Common myeloid progenitor, CD34-positive (primary cell): ENCODE results near the gene TFPI2. TPM values are rescaled to one million over a fixed set of nuclear protein-coding genes. Genes with fewer than 3 reads are reported as not detected.

ENCODE experiments used
- CTCF ChIA-PET: fragments of 350-600 bp; sonication (Branson Sonifier 250); formaldehyde crosslinking; loops from one replicate; lab custom pipeline; 2021; ENCODE audit warnings: antibody characterized with exemption; lab: Charles Lee
- POLR2A ChIA-PET: fragments of 350-600 bp; sonication (Branson Sonifier 250); formaldehyde crosslinking; loops from one replicate; lab custom pipeline; 2021; ENCODE audit warnings: antibody characterized with exemption; lab: Charles Lee
- DNase-seq, 3 donors: peaks; one replicate each; pipeline versions ENCODE4 v3.0.0 to v3.0.0-alpha.2; 2013
- H3K27ac ChIP-seq, 2 experiments: 1 replicate in 1 of 2; 2 replicates in 1 of 2; pipeline ENCODE4 v1.7.0; 2013; ENCODE audit warnings: inconsistent platforms in 2 of 2, low read length in 2 of 2, mild to moderate bottlenecking in 2 of 2, low read depth in 1 of 2, moderate library complexity in 1 of 2; ENCODE audit not compliant: severe bottlenecking in 2 of 2, insufficient read depth in 1 of 2, poor library complexity in 1 of 2
- H3K27me3 ChIP-seq, 5 experiments: replicated peaks in 2 of 5; 1 replicate in 3 of 5; 2 replicates in 2 of 5; pipeline versions ENCODE4 v1.6.1 to v1.7.0; 2013; ENCODE audit warnings: low read length in 4 of 5, mild to moderate bottlenecking in 2 of 5, moderate library complexity in 2 of 5, inconsistent platforms in 1 of 5; ENCODE audit not compliant: insufficient read depth in 5 of 5, control insufficient read depth in 4 of 5
- H3K36me3 ChIP-seq, 4 experiments: 1 replicate in 2 of 4; 2 replicates in 2 of 4; pipeline versions ENCODE4 v1.6.1 to v1.7.0; 2013; ENCODE audit warnings: low read length in 3 of 4, control low read depth in 1 of 4, mild to moderate bottlenecking in 1 of 4; ENCODE audit not compliant: control insufficient read depth in 4 of 4, insufficient read depth in 4 of 4
- H3K4me1 ChIP-seq, 4 experiments: 1 replicate in 3 of 4; 2 replicates in 1 of 4; pipeline versions ENCODE4 v1.6.1 to v1.7.1; 2013; ENCODE audit warnings: low read length in 3 of 4, mild to moderate bottlenecking in 3 of 4, control low read depth in 1 of 4, inconsistent platforms in 1 of 4, moderate library complexity in 1 of 4; ENCODE audit not compliant: control insufficient read depth in 4 of 4, insufficient read depth in 4 of 4; ENCODE audit errors: control extremely low read depth in 1 of 4
- H3K4me3 ChIP-seq, 7 experiments: 1 replicate in 4 of 7; 2 replicates in 3 of 7; pipeline versions ENCODE4 v1.5.1 to v1.7.0; 2013; ENCODE audit warnings: mild to moderate bottlenecking in 7 of 7, low read length in 6 of 7, moderate library complexity in 6 of 7, inconsistent platforms in 2 of 7, low read depth in 2 of 7, control low read depth in 1 of 7; ENCODE audit not compliant: insufficient read depth in 4 of 7, control insufficient read depth in 1 of 7; ENCODE audit errors: extremely low read depth in 1 of 7
- H3K9me3 ChIP-seq, 5 experiments: 1 replicate in 4 of 5; 2 replicates in 1 of 5; pipeline versions ENCODE4 v1.6.1 to v1.7.1; 2013; ENCODE audit warnings: low read length in 4 of 5, mild to moderate bottlenecking in 2 of 5, inconsistent platforms in 1 of 5, low read depth in 1 of 5, moderate library complexity in 1 of 5; ENCODE audit not compliant: control insufficient read depth in 4 of 5, insufficient read depth in 2 of 5; ENCODE audit errors: control extremely low read depth in 1 of 5
- WGBS: methylation state at CpG from one replicate; pipeline ENCODE4 v1.1.5; 2013; ENCODE audit not compliant: insufficient coverage; 5-methylcytosine and 5-hydroxymethylcytosine counted together
- polyA plus RNA-seq: library from polyadenylated mRNA; unstranded; fragments of 120-200 nt; gene quantifications from one replicate; pipeline ENCODE4 v1.2.1, GENCODE V29; 2013

TFPI2 gene, protein sequence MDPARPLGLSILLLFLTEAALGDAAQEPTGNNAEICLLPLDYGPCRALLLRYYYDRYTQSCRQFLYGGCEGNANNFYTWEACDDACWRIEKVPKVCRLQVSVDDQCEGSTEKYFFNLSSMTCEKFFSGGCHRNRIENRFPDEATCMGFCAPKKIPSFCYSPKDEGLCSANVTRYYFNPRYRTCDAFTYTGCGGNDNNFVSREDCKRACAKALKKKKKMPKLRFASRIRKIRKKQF
- not detected for polyA plus RNA-seq

DNA sequence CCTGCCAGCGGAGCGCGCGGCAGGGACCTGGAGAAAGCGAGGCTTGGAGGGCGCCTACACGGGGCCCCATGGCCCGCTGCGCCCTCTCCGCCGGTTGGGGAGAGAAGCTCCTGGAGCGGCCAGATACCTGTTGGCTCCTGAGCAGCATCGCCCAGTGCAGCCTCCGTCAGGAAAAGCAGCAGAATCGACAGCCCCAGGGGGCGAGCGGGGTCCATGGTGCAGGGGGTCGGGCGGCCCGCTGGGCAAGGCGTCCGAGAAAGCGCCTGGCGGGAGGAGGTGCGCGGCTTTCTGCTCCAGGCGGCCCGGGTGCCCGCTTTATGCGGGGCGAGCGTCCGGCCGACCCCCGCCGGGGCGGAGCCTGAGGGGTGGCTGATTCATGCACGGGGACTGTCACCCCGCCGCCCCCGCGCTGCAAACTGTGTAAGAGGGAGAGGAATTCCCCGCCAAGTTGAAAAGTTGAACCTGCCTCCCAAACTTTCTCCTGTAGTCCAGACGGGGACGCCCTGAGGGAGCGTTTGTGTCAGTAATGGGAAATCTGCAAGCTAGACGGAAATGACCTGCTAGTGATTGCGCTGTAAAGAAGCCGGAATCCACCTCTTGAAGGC, at the start of gene TFPI2:
TSS of gene TFPI2 (minus strand) at position 290 of the 605 bp plus-strand sequence. CDS start at position 215, 75 bp downstream.
- no peaks in the 10 kb centered on the region for H3K36me3 ChIP-seq
- H3K27ac ChIP-seq: no peak within 1 kb of the TSS
- peak in 2 of 3 donors; percentile 18 to 34 for DNase-seq
- peaks cover 3 to 13% (median 13%) of the 10 kb centered on the region in 4 experiments for H3K4me1 ChIP-seq
- ChIA-PET POLR2A (no interaction called here), CTCF (interaction anchor here (0.6 to 1.9 kb wide), 3 partner anchors 12 to 54 kb away, joined by 3 to 5 read pairs (median 4); partner anchors contain the start of gene GNG11)
- peaks cover 0 to 89% (median 53%) of the 10 kb centered on the region in 5 experiments for H3K27me3 ChIP-seq
- no peaks in the 10 kb centered on the region for H3K9me3 ChIP-seq
- H3K4me3 ChIP-seq: peak within 1 kb of the TSS; percentile 34 to 74 (median 65)
- WGBS: 2% methylated on average over 43 of the region's 49 CpGs

DNA sequence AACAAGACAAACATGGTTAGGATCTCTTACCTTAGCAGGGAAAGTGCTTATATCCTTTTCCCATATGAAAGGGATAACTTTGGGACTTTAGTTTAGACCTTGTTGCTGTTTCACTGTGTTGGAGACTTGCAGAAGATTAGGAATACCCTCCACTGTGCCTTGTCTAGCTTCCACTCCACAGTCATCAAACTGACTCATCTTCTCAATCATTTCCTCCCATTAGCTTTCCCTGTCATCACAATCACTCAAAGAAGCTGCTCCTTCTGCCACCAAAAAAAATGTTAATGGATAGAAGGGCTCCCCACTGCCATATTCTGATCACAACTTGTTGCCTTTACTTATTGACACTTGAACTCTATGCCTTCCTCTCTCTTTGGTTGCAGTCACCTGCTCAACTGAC, 47.7 kb upstream of the TFPI2 start:
- H3K4me1 ChIP-seq: peaks cover 5 to 17% (median 7%) of the 10 kb centered on the region in 4 experiments
- H3K27me3 ChIP-seq: no peaks in the 10 kb centered on the region
- DNase-seq: no peak
- ChIA-PET POLR2A (no interaction called here), CTCF (no interaction called here)
- H3K36me3 ChIP-seq: no peaks in the 10 kb centered on the region
- no peak overlapping the region for H3K4me3 ChIP-seq
- H3K27ac ChIP-seq: no peak overlapping the region
- H3K9me3 ChIP-seq: peaks cover 0 to 3% (median 0%) of the 10 kb centered on the region in 5 experiments

DNA sequence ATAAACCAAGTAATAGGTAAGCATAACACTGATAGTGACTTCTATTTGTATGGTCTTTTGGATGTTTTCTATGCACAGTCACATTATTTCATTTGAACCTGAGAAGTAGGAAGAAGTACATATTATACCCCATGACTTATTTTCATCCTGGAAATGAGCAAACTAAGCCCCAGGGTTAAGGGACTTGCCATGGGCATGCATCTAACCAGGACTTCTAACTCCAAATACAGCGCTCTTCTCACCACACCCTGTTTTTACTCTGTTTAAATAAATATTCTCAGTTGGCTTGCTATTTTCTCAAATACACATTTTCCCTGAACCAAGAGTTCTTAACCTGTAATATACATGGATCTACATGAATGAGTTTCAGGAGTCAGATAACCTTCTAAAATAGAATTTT, 47.3 kb upstream of the TFPI2 start:
- POLR2A ChIA-PET: no interaction called here

GRCh38 chr7:93935102-93935501, 44.5 kb upstream of the TFPI2 start:
- no peak overlapping the region for H3K27ac ChIP-seq
- no peak overlapping the region for H3K4me3 ChIP-seq
- peaks cover 0 to 3% (median 0%) of the 10 kb centered on the region in 5 experiments for H3K9me3 ChIP-seq
- ChIA-PET CTCF (no interaction called here), POLR2A (no interaction called here)
- no peaks in the 10 kb centered on the region for H3K27me3 ChIP-seq
- peaks cover 3 to 6% (median 4%) of the 10 kb centered on the region in 4 experiments for H3K4me1 ChIP-seq
- no CpG with 5 or more reads among the region's 2 CpGs for whole genome bisulfite sequencing
- H3K36me3 ChIP-seq: no peaks in the 10 kb centered on the region
- no peak for DNase-seq

More for the DNA sequence above, 47.3 kb upstream of the TFPI2 start:
- H3K36me3 ChIP-seq: no peaks in the 10 kb centered on the region
- H3K27ac ChIP-seq: no peak overlapping the region
- no peaks in the 10 kb centered on the region for H3K27me3 ChIP-seq
- DNase-seq: no peak
- H3K4me3 ChIP-seq: no peak overlapping the region
- peaks cover 3 to 13% (median 5%) of the 10 kb centered on the region in 4 experiments for H3K4me1 ChIP-seq
- CTCF ChIA-PET: no interaction called here
- H3K9me3 ChIP-seq: peaks cover 0 to 3% (median 0%) of the 10 kb centered on the region in 5 experiments
- 100% methylated on average over 1 of the region's 1 CpG for WGBS

DNA sequence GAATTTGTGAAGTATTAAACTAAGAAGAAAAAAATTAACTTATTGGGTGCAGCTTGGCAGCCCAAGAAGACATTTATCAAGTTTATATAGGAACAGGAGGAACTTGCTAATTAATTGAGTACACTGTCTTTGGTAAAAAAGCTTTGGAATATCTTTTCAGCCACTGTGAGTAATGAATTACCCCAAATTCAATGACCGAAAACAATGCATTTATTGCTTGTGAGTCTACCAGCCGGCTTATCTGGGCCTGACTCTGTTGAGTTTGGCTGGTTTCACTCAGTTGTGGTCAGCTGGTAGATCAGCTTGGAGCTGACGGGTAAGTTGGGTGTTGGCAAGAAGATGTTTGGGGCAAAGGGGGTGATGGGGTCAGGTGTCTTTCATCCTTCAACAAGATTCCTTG, 42.6 kb upstream of the TFPI2 start:
- H3K36me3 ChIP-seq: no peaks in the 10 kb centered on the region
- peaks cover 0 to 3% (median 0%) of the 10 kb centered on the region in 5 experiments for H3K9me3 ChIP-seq
- no peaks in the 10 kb centered on the region for H3K27me3 ChIP-seq
- no peaks in the 10 kb centered on the region for H3K4me1 ChIP-seq
- no peak for DNase-seq
- H3K4me3 ChIP-seq: no peak overlapping the region
- no peak overlapping the region for H3K27ac ChIP-seq
- POLR2A ChIA-PET: no interaction called here
- CTCF ChIA-PET: no interaction called here
- 100% methylated on average over 2 of the region's 3 CpGs for WGBS

DNA sequence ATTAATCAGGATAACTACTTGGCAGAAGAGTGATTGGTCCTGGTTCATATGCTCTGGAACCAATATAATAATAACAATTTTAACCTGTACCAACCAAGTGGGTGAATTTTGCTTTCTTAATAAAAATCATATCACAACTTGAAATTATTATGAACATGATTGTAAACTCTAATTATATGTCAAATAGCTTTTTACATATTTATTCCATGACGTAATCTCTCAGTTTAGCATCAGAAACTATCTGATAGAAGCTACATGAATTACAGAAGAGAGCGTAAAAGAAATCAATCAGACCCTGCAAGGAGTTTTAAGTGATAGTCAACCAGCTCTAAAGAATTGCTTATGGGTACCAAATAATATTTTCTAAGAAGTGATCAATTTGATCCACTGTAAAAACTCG, 41.1 kb upstream of the TFPI2 start:
- no peak overlapping the region for H3K27ac ChIP-seq
- ChIA-PET CTCF (interaction anchor here (1.0 to 2.3 kb wide), 3 partner anchors 9 to 125 kb away, joined by 3 to 12 read pairs (median 3); partner anchors contain the start of gene GNG11), POLR2A (no interaction called here)
- peaks cover 0 to 4% (median 0%) of the 10 kb centered on the region in 4 experiments for H3K36me3 ChIP-seq
- H3K9me3 ChIP-seq: peaks cover 0 to 3% (median 0%) of the 10 kb centered on the region in 5 experiments
- H3K4me1 ChIP-seq: no peaks in the 10 kb centered on the region
- no peak overlapping the region for H3K4me3 ChIP-seq
- no peak for DNase-seq
- H3K27me3 ChIP-seq: peaks cover 0 to 3% (median 0%) of the 10 kb centered on the region in 5 experiments
- WGBS: no CpG with 5 or more reads among the region's 3 CpGs

- CTCF ChIA-PET: interaction anchor here (1.8 kb wide), 1 partner anchor 78 kb away, joined by 4 read pairs; no protein-coding TSS in a partner anchor
Observed at GRCh38 chr7:93927585-93927984, 37.0 kb upstream of the TFPI2 start.

More at GRCh38 chr7:93927585-93927984, 37.0 kb upstream of the TFPI2 start:
- Histone ChIP-seq H3K4me1 (peaks cover 0 to 13% (median 9%) of the 10 kb centered on the region in 4 experiments), H3K27ac (no peak overlapping the region), H3K4me3 (no peak overlapping the region), H3K36me3 (peaks cover 0 to 11% (median 2%) of the 10 kb centered on the region in 4 experiments), H3K9me3 (no peaks in the 10 kb centered on the region), H3K27me3 (peaks cover 0 to 16% (median 0%) of the 10 kb centered on the region in 5 experiments)
- 100% methylated on average over 3 of the region's 3 CpGs for WGBS
- POLR2A ChIA-PET: no interaction called here
- DNase-seq: no peak
